ENCODE data around the gene PECR.

- TF ChIP-seq TRIM28 (IDR thresholded peaks at IDR 0.05) = no peak
- TF ChIP-seq ZKSCAN1 (IDR thresholded peaks at IDR 0.05; ENCODE audit: low read depth, low read length) = no peak
- TF ChIP-seq U2AF1 (optimal IDR thresholded peaks at IDR 0.05; ENCODE audit: low read depth, low read length) = no peak
- no peak for TF ChIP-seq TCF7 (IDR thresholded peaks at IDR 0.05; ENCODE audit: borderline replicate concordance)
- no peak for TF ChIP-seq THRB (CRISPR knock-in tag; conservative IDR thresholded peaks at IDR 0.05)
- no peak for TF ChIP-seq DACH1 (IDR thresholded peaks at IDR 0.05; ENCODE audit: partially characterized antibody)
- TF ChIP-seq ZBTB40 (IDR thresholded peaks at IDR 0.05) = no peak
- no peak for TF ChIP-seq ZBTB40 (CRISPR knock-in tag; IDR thresholded peaks at IDR 0.05)
Observed at GRCh38 chr2:216098421-216099334, 17.1 kb upstream of the PECR start.
